Measurements from ENCODE around the gene TCAIM. TPM values are rescaled to one million over a fixed set of nuclear protein-coding genes. Genes with fewer than 3 reads are reported as not detected.
"Not testable (repeated sequence)": the region's sequence is repeated elsewhere in the genome, so short reads cannot be mapped to it uniquely, and the experiment has no call there.

TCAIM gene
- total RNA-seq, 2 donors from 2014 or later = 23.2 to 26.3 TPM

GRCh38 chr3:44396200-44397171 lies 57.9 kb downstream of the TCAIM start:
- no peak for DNase-seq
- Mint-ChIP-seq H3K36me3 (ENCODE audit: low read depth) (peaks cover 13% of the 10 kb centered on the region), H3K9me3 (no peaks in the 10 kb centered on the region), H3K27ac (no peak overlapping the region), H3K27me3 (ENCODE audit: insufficient read depth) (no peaks in the 10 kb centered on the region), H3K4me1 (no peaks in the 10 kb centered on the region), H3K4me3 (no peak overlapping the region)
- Histone ChIP-seq H3K4me3 (ENCODE audit: low read length) (no peak overlapping the region), H3K4me1 (ENCODE audit: control insufficient read depth, insufficient read depth, low read length) (no peaks in the 10 kb centered on the region), H3K9me3 (ENCODE audit: control insufficient read depth, low read length) (no peaks in the 10 kb centered on the region), H3K27me3 (ENCODE audit: control insufficient read depth, insufficient read depth, low read length, poor library complexity, severe bottlenecking) (no peaks in the 10 kb centered on the region), H3K27ac (ENCODE audit: low read depth, low read length) (no peak overlapping the region), H3K9ac (ENCODE audit: extremely low read depth, low read length, poor library complexity, severe bottlenecking) (no peak overlapping the region), H3K36me3 (ENCODE audit: control insufficient read depth, insufficient read depth, low read length) (peaks cover 5% of the 10 kb centered on the region)
- no peak for TF ChIP-seq CTCF (conservative IDR thresholded peaks at IDR 0.05)
- WGBS, 2 experiments (ENCODE audit: insufficient coverage in 1 of 2, insufficient read length in 1 of 2) = 92 to 95% methylated on average over 8 to 9 of the region's 9 CpGs

- H3K4me1 ChIP-seq (ENCODE audit: control insufficient read depth, insufficient read depth, low read length); H3K36me3 ChIP-seq (ENCODE audit: control insufficient read depth, insufficient read depth, low read length); H3K4me3 Mint-ChIP-seq; H3K27me3 Mint-ChIP-seq (ENCODE audit: insufficient read depth); H3K27me3 ChIP-seq (ENCODE audit: control insufficient read depth, insufficient read depth, low read length, poor library complexity, severe bottlenecking); H3K27ac Mint-ChIP-seq; H3K4me1 Mint-ChIP-seq; H3K36me3 Mint-ChIP-seq (ENCODE audit: low read depth); H3K9ac ChIP-seq (ENCODE audit: extremely low read depth, low read length, poor library complexity, severe bottlenecking); H3K9me3 Mint-ChIP-seq; H3K4me3 ChIP-seq (ENCODE audit: low read length); H3K9me3 ChIP-seq (ENCODE audit: control insufficient read depth, low read length); H3K27ac ChIP-seq (ENCODE audit: low read depth, low read length); DNase-seq: not testable (repeated sequence)
- 95 to 96% methylated on average over 5 to 8 of the region's 8 CpGs for WGBS, 2 experiments (ENCODE audit: insufficient coverage in 1 of 2, insufficient read length in 1 of 2)
These were observed 59.7 kb downstream of the TCAIM start for GRCh38 chr3:44398271-44398670.

GRCh38 chr3:44398853-44399252 lies 60.3 kb downstream of the TCAIM start:
- H3K36me3 ChIP-seq (ENCODE audit: control insufficient read depth, insufficient read depth, low read length) = peaks cover 5% of the 10 kb centered on the region
- no peak overlapping the region for H3K27ac ChIP-seq (ENCODE audit: low read depth, low read length)
- H3K4me3 ChIP-seq (ENCODE audit: low read length) = no peak overlapping the region
- H3K27me3 Mint-ChIP-seq (ENCODE audit: insufficient read depth) = no peaks in the 10 kb centered on the region
- no peaks in the 10 kb centered on the region for H3K4me1 Mint-ChIP-seq
- H3K4me1 ChIP-seq (ENCODE audit: control insufficient read depth, insufficient read depth, low read length) = no peaks in the 10 kb centered on the region
- H3K27ac Mint-ChIP-seq = no peak overlapping the region
- DNase-seq = no peak
- WGBS, 2 experiments (ENCODE audit: insufficient coverage in 1 of 2, insufficient read length in 1 of 2) = 99 to 100% methylated on average over 4 of the region's 4 CpGs
- no peak for TF ChIP-seq CTCF (conservative IDR thresholded peaks at IDR 0.05)
- no peaks in the 10 kb centered on the region for H3K27me3 ChIP-seq (ENCODE audit: control insufficient read depth, insufficient read depth, low read length, poor library complexity, severe bottlenecking)
- H3K9me3 ChIP-seq (ENCODE audit: control insufficient read depth, low read length) = no peaks in the 10 kb centered on the region
- H3K9me3 Mint-ChIP-seq = no peaks in the 10 kb centered on the region
- H3K9ac ChIP-seq (ENCODE audit: extremely low read depth, low read length, poor library complexity, severe bottlenecking) = no peak overlapping the region
- H3K36me3 Mint-ChIP-seq (ENCODE audit: low read depth) = peaks cover 8% of the 10 kb centered on the region
- H3K4me3 Mint-ChIP-seq = no peak overlapping the region
